WTC11 (cell line): ENCODE results near the gene NFATC1. TPM values are rescaled to one million over a fixed set of nuclear protein-coding genes. Genes with fewer than 3 reads are reported as not detected.
"Not testable (repeated sequence)": the region's sequence is repeated elsewhere in the genome, so short reads cannot be mapped to it uniquely, and the experiment has no call there.

Source experiments
- ATAC-seq: fragments of 200-7000 bp; cut with Tn5 transposase; 2 replicates; pipeline ENCODE4 v1.10.0; 2021; ENCODE audit warnings: mild to moderate bottlenecking, moderate library complexity
- CTCF ChIA-PET: fragments of 300-600 bp; sonication (Branson Sonifier 250); formaldehyde crosslinking; loops from one replicate; lab custom pipeline; 2021; ENCODE audit warnings: antibody characterized with exemption; lab: Charles Lee
- POLR2A ChIA-PET: fragments of 350-600 bp; sonication (Branson Sonifier 250); formaldehyde crosslinking; loops from one replicate; lab custom pipeline; 2021; ENCODE audit warnings: antibody characterized with exemption; lab: Charles Lee
- DNase-seq: peaks from one replicate; pipeline ENCODE4 v3.0.0; 2021; ENCODE audit warnings: low spot score
- H3K27ac Mint-ChIP-seq: 2 replicates; pipeline ENCODE4 v1.8.0; 2021; ENCODE audit warnings: mixed read lengths
- H3K27me3 Mint-ChIP-seq: 2 replicates; pipeline ENCODE4 v1.8.0; 2021; ENCODE audit warnings: low read depth, mild to moderate bottlenecking, moderate library complexity, mixed read lengths
- H3K36me3 Mint-ChIP-seq: 2 replicates; pipeline ENCODE4 v1.8.0; 2021; ENCODE audit warnings: mixed read lengths
- H3K4me1 Mint-ChIP-seq: 2 replicates; pipeline ENCODE4 v1.8.0; 2022; ENCODE audit warnings: mixed read lengths
- H3K4me3 Mint-ChIP-seq: 2 replicates; pipeline ENCODE4 v1.8.0; 2021; ENCODE audit warnings: mild to moderate bottlenecking, moderate library complexity, mixed read lengths
- H3K9me3 Mint-ChIP-seq: 2 replicates; pipeline ENCODE4 v1.8.0; 2021; ENCODE audit warnings: mixed read lengths
- MYBL2 ChIP-seq: sonication (generic); formaldehyde crosslinking; IDR thresholded peaks from 2 replicates; pipeline ENCODE4 v1.8.1; 2023; ENCODE audit warnings: mild to moderate bottlenecking, moderate library complexity, missing genetic modification reagents
- NFATC4 ChIP-seq: fragments of 250-450 bp; sonication (Bioruptor Pico); IDR thresholded peaks from 2 replicates; pipeline ENCODE4 v1.9.0; 2021; ENCODE audit warnings: mild to moderate bottlenecking
- SP1 ChIP-seq: sonication (generic); formaldehyde crosslinking; conservative IDR thresholded peaks from 2 replicates; pipeline ENCODE4 v1.8.1; 2022; ENCODE audit warnings: missing genetic modification reagents
- TCF7 ChIP-seq: sonication (generic); formaldehyde crosslinking; IDR thresholded peaks from 2 replicates; pipeline ENCODE4 v1.8.0; 2022; ENCODE audit warnings: mild to moderate bottlenecking, low read depth, missing genetic modification reagents, moderate library complexity
- ZNF317 ChIP-seq: sonication (generic); formaldehyde crosslinking; IDR thresholded peaks from 2 replicates; pipeline ENCODE4 v1.8.1; 2023; ENCODE audit warnings: low read depth, mild to moderate bottlenecking, moderate library complexity, missing genetic modification reagents, borderline replicate concordance
- ZNF423 ChIP-seq: fragments of 250-450 bp; sonication (Bioruptor Pico); IDR thresholded peaks from 2 replicates; pipeline ENCODE4 v2.1.2; 2022; ENCODE audit warnings: mild to moderate bottlenecking, moderate library complexity
- total RNA-seq: library from RNA; stranded (reverse); gene quantifications from 3 replicates; pipeline ENCODE4 v1.2.3, GENCODE V29; 2021
- TF ChIP-seq, protein P1 (sequence below): fragments of 250-450 bp; sonication (Bioruptor Pico); IDR thresholded peaks from 2 replicates; pipeline ENCODE4 v1.8.0; 2021; ENCODE audit warnings: mild to moderate bottlenecking
- TF ChIP-seq, protein P2 (sequence below): fragments of 250-450 bp; sonication (Bioruptor Pico); IDR thresholded peaks from 2 replicates; pipeline ENCODE4 v1.9.0; 2021; ENCODE audit warnings: mild to moderate bottlenecking, borderline replicate concordance
- TF ChIP-seq, protein P3 (sequence below): sonication (generic); formaldehyde crosslinking; IDR thresholded peaks from 2 replicates; pipeline ENCODE4 v1.8.0; 2022; ENCODE audit warnings: mild to moderate bottlenecking, missing genetic modification reagents

NFATC1 gene
- total RNA-seq, 1 experiment from 2014 or later: 20.2 TPM

DNA sequence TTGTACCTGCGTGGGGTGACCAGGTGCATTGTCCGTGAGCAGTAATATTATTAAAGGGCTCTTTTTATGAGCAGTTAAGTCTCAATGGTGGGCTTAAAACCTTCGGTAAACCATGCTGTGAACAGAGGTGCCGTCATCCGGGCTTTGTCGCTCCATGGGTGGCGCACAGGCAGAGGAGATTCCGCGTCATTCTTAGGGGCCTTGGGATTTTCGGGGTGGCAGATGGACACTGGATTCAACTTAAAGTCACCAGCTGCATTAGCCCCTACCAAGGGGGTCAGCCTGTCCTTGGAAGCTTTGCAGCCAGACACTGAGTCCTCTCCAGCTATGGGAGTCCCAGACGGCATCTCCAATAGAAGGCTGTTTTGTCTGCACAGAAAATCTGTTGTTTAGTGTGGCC is 107.7 kb downstream of the NFATC1 start:
- H3K27ac Mint-ChIP-seq: no peak overlapping the region

DNA sequence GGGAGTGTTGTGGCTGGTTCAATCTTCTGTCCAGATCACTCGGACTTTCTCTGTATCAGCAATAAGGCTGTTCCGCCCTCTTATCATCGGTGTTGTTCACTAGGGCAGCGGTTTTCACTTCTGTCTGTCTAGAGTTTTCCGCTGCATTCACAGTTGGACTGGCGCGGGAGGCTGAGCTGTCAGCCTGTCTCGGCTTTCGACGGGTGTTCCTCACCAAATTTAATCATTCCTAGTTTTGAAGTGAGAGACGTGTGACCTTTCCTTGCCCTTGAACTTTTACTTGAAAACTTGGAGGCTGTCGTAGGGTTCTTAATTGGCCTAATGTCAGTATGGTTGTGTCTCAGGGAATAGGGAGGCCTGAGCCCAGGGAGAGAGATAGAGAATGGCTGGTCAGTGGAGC is 108.3 kb downstream of the NFATC1 start:
- ATAC-seq (no peak), DNase-seq (no peak)
- Mint-ChIP-seq H3K27me3 (peaks cover 16% of the 10 kb centered on the region), H3K36me3 (peaks cover 6% of the 10 kb centered on the region), H3K4me3 (no peak overlapping the region), H3K9me3 (peaks cover 21% of the 10 kb centered on the region), H3K27ac (no peak overlapping the region), H3K4me1 (peaks cover 14% of the 10 kb centered on the region)
- POLR2A ChIA-PET: no interaction called here
- no peak for TF ChIP-seq ZNF423 (CRISPR knock-in tag)
- TF ChIP-seq TCF7 (CRISPR knock-in tag): no peak
- CTCF ChIA-PET: no interaction called here

More for the DNA sequence above, 107.7 kb downstream of the NFATC1 start:
- H3K27me3 Mint-ChIP-seq: peaks cover 14% of the 10 kb centered on the region
- DNase-seq: no peak
- POLR2A ChIA-PET: no interaction called here
- TF ChIP-seq MYBL2 (CRISPR knock-in tag): no peak
- no peak for TF ChIP-seq NFATC4 (CRISPR knock-in tag)
- no peak for TF ChIP-seq ZNF317 (CRISPR knock-in tag)
- TF ChIP-seq, protein P1, sequence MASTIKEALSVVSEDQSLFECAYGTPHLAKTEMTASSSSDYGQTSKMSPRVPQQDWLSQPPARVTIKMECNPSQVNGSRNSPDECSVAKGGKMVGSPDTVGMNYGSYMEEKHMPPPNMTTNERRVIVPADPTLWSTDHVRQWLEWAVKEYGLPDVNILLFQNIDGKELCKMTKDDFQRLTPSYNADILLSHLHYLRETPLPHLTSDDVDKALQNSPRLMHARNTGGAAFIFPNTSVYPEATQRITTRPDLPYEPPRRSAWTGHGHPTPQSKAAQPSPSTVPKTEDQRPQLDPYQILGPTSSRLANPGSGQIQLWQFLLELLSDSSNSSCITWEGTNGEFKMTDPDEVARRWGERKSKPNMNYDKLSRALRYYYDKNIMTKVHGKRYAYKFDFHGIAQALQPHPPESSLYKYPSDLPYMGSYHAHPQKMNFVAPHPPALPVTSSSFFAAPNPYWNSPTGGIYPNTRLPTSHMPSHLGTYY (CRISPR knock-in tag): no peak
- TF ChIP-seq, protein P2, sequence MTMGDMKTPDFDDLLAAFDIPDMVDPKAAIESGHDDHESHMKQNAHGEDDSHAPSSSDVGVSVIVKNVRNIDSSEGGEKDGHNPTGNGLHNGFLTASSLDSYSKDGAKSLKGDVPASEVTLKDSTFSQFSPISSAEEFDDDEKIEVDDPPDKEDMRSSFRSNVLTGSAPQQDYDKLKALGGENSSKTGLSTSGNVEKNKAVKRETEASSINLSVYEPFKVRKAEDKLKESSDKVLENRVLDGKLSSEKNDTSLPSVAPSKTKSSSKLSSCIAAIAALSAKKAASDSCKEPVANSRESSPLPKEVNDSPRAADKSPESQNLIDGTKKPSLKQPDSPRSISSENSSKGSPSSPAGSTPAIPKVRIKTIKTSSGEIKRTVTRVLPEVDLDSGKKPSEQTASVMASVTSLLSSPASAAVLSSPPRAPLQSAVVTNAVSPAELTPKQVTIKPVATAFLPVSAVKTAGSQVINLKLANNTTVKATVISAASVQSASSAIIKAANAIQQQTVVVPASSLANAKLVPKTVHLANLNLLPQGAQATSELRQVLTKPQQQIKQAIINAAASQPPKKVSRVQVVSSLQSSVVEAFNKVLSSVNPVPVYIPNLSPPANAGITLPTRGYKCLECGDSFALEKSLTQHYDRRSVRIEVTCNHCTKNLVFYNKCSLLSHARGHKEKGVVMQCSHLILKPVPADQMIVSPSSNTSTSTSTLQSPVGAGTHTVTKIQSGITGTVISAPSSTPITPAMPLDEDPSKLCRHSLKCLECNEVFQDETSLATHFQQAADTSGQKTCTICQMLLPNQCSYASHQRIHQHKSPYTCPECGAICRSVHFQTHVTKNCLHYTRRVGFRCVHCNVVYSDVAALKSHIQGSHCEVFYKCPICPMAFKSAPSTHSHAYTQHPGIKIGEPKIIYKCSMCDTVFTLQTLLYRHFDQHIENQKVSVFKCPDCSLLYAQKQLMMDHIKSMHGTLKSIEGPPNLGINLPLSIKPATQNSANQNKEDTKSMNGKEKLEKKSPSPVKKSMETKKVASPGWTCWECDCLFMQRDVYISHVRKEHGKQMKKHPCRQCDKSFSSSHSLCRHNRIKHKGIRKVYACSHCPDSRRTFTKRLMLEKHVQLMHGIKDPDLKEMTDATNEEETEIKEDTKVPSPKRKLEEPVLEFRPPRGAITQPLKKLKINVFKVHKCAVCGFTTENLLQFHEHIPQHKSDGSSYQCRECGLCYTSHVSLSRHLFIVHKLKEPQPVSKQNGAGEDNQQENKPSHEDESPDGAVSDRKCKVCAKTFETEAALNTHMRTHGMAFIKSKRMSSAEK (CRISPR knock-in tag): no peak
- TF ChIP-seq, protein P3, sequence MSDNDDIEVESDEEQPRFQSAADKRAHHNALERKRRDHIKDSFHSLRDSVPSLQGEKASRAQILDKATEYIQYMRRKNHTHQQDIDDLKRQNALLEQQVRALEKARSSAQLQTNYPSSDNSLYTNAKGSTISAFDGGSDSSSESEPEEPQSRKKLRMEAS (CRISPR knock-in tag): no peak
- no peak for TF ChIP-seq SP1
- H3K9me3 Mint-ChIP-seq: peaks cover 28% of the 10 kb centered on the region
- no peak for ATAC-seq
- peaks cover 11% of the 10 kb centered on the region for H3K4me1 Mint-ChIP-seq
- H3K36me3 Mint-ChIP-seq: peaks cover 12% of the 10 kb centered on the region
- no peak overlapping the region for H3K4me3 Mint-ChIP-seq
- CTCF ChIA-PET: no interaction called here

DNA sequence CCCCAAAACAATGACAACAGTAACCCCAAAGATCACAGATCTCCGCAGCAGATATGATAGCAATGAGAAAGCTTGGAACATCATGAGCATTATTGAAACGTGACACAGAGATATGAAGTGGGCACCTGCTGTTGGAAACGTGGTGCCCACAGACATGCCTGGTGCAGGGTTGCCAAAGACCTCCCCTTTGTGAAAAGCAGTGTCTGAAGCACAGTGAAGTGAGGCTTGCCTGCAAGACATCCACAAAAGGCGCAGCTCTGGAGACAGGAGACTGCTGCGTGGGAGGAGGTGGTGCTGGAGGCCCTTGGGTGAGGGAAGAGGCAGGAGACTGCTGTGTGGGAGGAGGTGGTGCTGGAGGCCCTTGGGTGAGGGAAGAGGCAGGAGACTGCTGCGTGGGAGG is 108.8 kb downstream of the NFATC1 start:
- H3K4me3 Mint-ChIP-seq, H3K36me3 Mint-ChIP-seq, ATAC-seq, POLR2A ChIA-PET, DNase-seq, H3K27ac Mint-ChIP-seq, CTCF ChIA-PET: not testable (repeated sequence)
- Mint-ChIP-seq H3K9me3 (peaks cover 17% of the 10 kb centered on the region), H3K27me3 (peaks cover 16% of the 10 kb centered on the region), H3K4me1 (peaks cover 14% of the 10 kb centered on the region)

DNA sequence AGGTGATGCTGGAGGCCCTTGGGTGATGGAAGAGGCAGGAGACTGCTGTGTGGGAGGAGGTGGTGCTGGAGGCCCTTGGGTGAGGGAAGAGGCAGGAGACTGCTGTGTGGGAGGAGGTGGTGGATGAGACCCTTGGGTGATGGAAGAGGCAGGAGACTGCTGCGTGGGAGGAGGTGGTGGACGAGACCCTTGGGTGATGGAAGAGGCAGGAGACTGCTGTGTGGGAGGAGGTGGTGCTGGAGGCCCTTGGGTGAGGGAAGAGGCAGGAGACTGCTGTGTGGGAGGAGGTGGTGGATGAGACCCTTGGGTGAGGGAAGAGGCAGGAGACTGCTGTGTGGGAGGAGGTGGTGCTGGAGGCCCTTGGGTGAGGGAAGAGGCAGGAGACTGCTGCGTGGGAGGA is 109.7 kb downstream of the NFATC1 start:
- H3K36me3 Mint-ChIP-seq, POLR2A ChIA-PET, H3K9me3 Mint-ChIP-seq, ATAC-seq, H3K4me3 Mint-ChIP-seq, CTCF ChIA-PET, H3K27ac Mint-ChIP-seq, DNase-seq: not testable (repeated sequence)
- Mint-ChIP-seq H3K4me1 (peaks cover 14% of the 10 kb centered on the region), H3K27me3 (peaks cover 16% of the 10 kb centered on the region)
